Measurements from ENCODE around the gene CRYGS.

Gene CRYGS

GRCh38 chr3:186493525-186494255 lies 50.5 kb downstream of the CRYGS start:
- DNase-seq (ENCODE audit: low spot score) = no peak

GRCh38 chr3:186492385-186492984 lies 51.7 kb downstream of the CRYGS start:
- no peak for DNase-seq (ENCODE audit: low spot score)

GRCh38 chr3:186489507-186489906 lies 54.7 kb downstream of the CRYGS start:
- no peak for DNase-seq (ENCODE audit: low spot score)

All from hematopoietic multipotent progenitor cell treated with erythropoietin and hydrocortisone succinate and interleukin-3 and kit ligand, for 15 days (in vitro differentiated cells).